Activated CD4-positive, alpha-beta T cell treated with anti-CD3 and anti-CD28 coated beads, Interleukin-2, amount 10 ng/mL, durations not matched to agents 7 days and 5 days (primary cell): ENCODE measurements around the gene ATP13A5. TPM values are rescaled to one million over a fixed set of nuclear protein-coding genes. Genes with fewer than 3 reads are reported as not detected.

Source experiments
- CTCF ChIA-PET: fragments of 350-600 bp; sonication (Branson Sonifier 250); formaldehyde crosslinking; loops from one replicate; lab custom pipeline; 2021; ENCODE audit warnings: antibody characterized with exemption; lab: Charles Lee
- POLR2A ChIA-PET: fragments of 350-600 bp; sonication (Branson Sonifier 250); formaldehyde crosslinking; loops from one replicate; lab custom pipeline; 2021; ENCODE audit warnings: antibody characterized with exemption; lab: Charles Lee
- DNase-seq: peaks from one replicate; pipeline ENCODE4 v3.0.0-alpha.2; 2020
- H3K27ac Mint-ChIP-seq: one replicate; pipeline ENCODE4 v1.8.0; 2021; ENCODE audit warnings: mild to moderate bottlenecking, moderate library complexity, mixed read lengths
- H3K27me3 Mint-ChIP-seq: one replicate; pipeline ENCODE4 v1.8.0; 2021; ENCODE audit warnings: mixed read lengths
- H3K36me3 Mint-ChIP-seq: one replicate; pipeline ENCODE4 v1.8.0; 2021; ENCODE audit warnings: low read depth, mixed read lengths
- H3K4me1 Mint-ChIP-seq: one replicate; pipeline ENCODE4 v1.8.0; 2021; ENCODE audit warnings: mixed read lengths
- H3K4me3 Mint-ChIP-seq: one replicate; pipeline ENCODE4 v1.8.0; 2021; ENCODE audit warnings: mild to moderate bottlenecking, moderate library complexity, mixed read lengths
- H3K9me3 Mint-ChIP-seq: one replicate; pipeline ENCODE4 v1.8.0; 2021; ENCODE audit warnings: mixed read lengths
- total RNA-seq, 2 experiments: library from RNA; stranded (reverse); gene quantifications; one replicate each; pipeline ENCODE4 v1.2.3, GENCODE V29; 2021

Gene ATP13A5
- total RNA-seq, 2 experiments from 2014 or later, result not detected

GRCh38 chr3:193237030-193237429 is 141.5 kb downstream of the ATP13A5 start:
- H3K27me3 Mint-ChIP-seq, result peaks cover 30% of the 10 kb centered on the region
- CTCF ChIA-PET, result no interaction called here
- H3K4me1 Mint-ChIP-seq, result no peaks in the 10 kb centered on the region
- H3K27ac Mint-ChIP-seq, result no peak overlapping the region
- H3K4me3 Mint-ChIP-seq, result no peak overlapping the region
- H3K9me3 Mint-ChIP-seq, result no peaks in the 10 kb centered on the region
- no peak for DNase-seq
- POLR2A ChIA-PET, result no interaction called here
- no peaks in the 10 kb centered on the region for H3K36me3 Mint-ChIP-seq

GRCh38 chr3:193236599-193236998 is 142.0 kb downstream of the ATP13A5 start:
- H3K4me1 Mint-ChIP-seq, result no peaks in the 10 kb centered on the region

DNA sequence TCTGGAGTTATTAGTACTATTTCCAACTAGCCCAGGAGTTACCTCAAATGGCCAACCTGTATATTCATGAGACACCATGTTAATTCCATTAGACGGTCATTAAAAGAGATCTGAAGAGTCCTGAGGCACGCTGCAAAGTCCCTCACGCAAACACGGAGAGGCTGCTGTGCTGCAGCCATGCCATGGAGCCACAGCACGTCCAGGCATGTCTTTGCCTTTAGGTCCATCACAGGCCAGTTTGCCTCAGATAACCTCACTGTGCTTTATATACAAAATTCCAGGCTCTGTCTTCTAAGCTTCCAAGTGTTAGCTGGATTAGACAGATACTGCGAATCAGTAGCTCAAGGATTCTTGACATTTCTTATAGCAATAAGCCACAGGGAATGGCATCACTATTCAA is 147.4 kb downstream of the ATP13A5 start:
- Mint-ChIP-seq H3K27ac (no peak overlapping the region), H3K9me3 (no peaks in the 10 kb centered on the region), H3K27me3 (no peaks in the 10 kb centered on the region), H3K36me3 (no peaks in the 10 kb centered on the region), H3K4me3 (no peak overlapping the region), H3K4me1 (no peaks in the 10 kb centered on the region)
- no peak for DNase-seq
- ChIA-PET CTCF (no interaction called here), POLR2A (no interaction called here)

More at GRCh38 chr3:193236599-193236998, 142.0 kb downstream of the ATP13A5 start:
- peaks cover 26% of the 10 kb centered on the region for H3K27me3 Mint-ChIP-seq
- H3K4me3 Mint-ChIP-seq, result no peak overlapping the region
- no peak overlapping the region for H3K27ac Mint-ChIP-seq
- no peaks in the 10 kb centered on the region for H3K36me3 Mint-ChIP-seq
- CTCF ChIA-PET, result no interaction called here
- no peaks in the 10 kb centered on the region for H3K9me3 Mint-ChIP-seq
- no peak for DNase-seq
- POLR2A ChIA-PET, result no interaction called here

DNA sequence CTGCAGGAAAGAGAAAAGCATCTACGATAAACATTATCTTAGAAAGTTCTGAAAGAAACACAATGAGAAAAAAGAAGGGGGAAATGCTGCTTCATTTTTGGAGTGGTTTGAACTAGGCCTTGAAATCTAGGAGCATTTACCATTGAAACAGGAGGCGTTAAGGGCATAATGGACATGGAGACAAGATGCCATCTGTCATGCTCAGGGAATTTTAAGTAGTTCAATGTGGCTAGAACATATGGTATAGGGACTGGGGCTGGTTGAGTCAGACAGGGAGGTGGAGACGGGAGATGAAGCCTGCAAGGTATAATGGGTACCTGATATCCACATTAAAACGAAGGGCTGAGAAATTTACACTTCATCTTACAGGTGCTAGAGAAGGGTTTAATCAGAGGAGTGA is 147.9 kb downstream of the ATP13A5 start:
- Mint-ChIP-seq H3K27ac (no peak overlapping the region), H3K9me3 (no peaks in the 10 kb centered on the region), H3K36me3 (no peaks in the 10 kb centered on the region), H3K27me3 (no peaks in the 10 kb centered on the region), H3K4me3 (no peak overlapping the region), H3K4me1 (no peaks in the 10 kb centered on the region)
- DNase-seq, result no peak
- ChIA-PET POLR2A (no interaction called here), CTCF (no interaction called here)

GRCh38 chr3:193229851-193230420 is 148.6 kb downstream of the ATP13A5 start:
- H3K9me3 Mint-ChIP-seq, result no peaks in the 10 kb centered on the region
- no peaks in the 10 kb centered on the region for H3K4me1 Mint-ChIP-seq
- ChIA-PET POLR2A (no interaction called here), CTCF (no interaction called here)
- no peaks in the 10 kb centered on the region for H3K27me3 Mint-ChIP-seq
- H3K36me3 Mint-ChIP-seq, result no peaks in the 10 kb centered on the region
- DNase-seq, result no peak
- no peak overlapping the region for H3K4me3 Mint-ChIP-seq
- H3K27ac Mint-ChIP-seq, result no peak overlapping the region

DNA sequence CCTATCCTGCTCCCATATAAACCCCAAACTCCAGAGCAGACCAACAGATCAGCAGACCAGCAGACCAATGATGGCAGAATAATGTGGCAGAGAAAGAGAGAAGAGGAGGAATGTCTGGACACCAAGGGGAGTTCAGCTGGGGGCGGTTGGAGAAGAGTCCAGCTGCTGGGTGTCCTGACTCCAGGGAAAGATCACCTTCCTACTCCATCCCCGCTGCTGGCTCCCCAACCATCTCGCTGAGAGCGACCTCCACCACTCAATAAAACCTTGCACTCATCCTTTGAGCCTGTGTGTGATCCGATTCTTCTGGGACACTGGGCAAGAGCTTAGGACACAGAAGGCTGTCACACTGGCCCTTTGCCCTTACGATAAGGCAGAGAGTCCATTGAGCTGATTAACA is 150.3 kb downstream of the ATP13A5 start:
- no peaks in the 10 kb centered on the region for H3K36me3 Mint-ChIP-seq
- no peaks in the 10 kb centered on the region for H3K4me1 Mint-ChIP-seq
- H3K4me3 Mint-ChIP-seq, result no peak overlapping the region
- CTCF ChIA-PET, result no interaction called here
- H3K27ac Mint-ChIP-seq, result no peak overlapping the region
- POLR2A ChIA-PET, result no interaction called here
- H3K9me3 Mint-ChIP-seq, result no peaks in the 10 kb centered on the region
- no peaks in the 10 kb centered on the region for H3K27me3 Mint-ChIP-seq
- no peak for DNase-seq

GRCh38 chr3:193225302-193226125 is 153.0 kb downstream of the ATP13A5 start:
- Mint-ChIP-seq H3K27ac (no peak overlapping the region), H3K9me3 (no peaks in the 10 kb centered on the region), H3K4me3 (no peak overlapping the region), H3K36me3 (no peaks in the 10 kb centered on the region), H3K27me3 (peaks cover 2% of the 10 kb centered on the region), H3K4me1 (no peaks in the 10 kb centered on the region)
- CTCF ChIA-PET, result interaction anchor here (1.5 kb wide), 1 partner anchor 9 kb away, joined by 3 read pairs; no protein-coding TSS in a partner anchor
- no peak for DNase-seq
- POLR2A ChIA-PET, result no interaction called here

Other genes starting within 250 kb of the ATP13A5 start
- gene PLAAT1, start 137.5 kb downstream of the ATP13A5 start, total RNA-seq, result not detected
- 1 to 10 TPM; 1.1 to 1.6 TPM for gene ATP13A4, start 176.1 kb upstream of the ATP13A5 start, total RNA-seq
- gene OPA1, start 214.5 kb upstream of the ATP13A5 start, total RNA-seq, result 10 to 100 TPM; 58.8 to 62.7 TPM